Pancreas (tissue), 10 donors: ENCODE data around the gene CDC26. TPM values are rescaled to one million over a fixed set of nuclear protein-coding genes. Genes with fewer than 3 reads are reported as not detected.

Experiments used
- ATAC-seq, 4 donors: fragments of 200-7000 bp; cut with Tn5 transposase; one replicate each; pipeline versions ENCODE4 v1.8.0 to v1.9.1; 2020; ENCODE audit warnings: mild to moderate bottlenecking in 4 of 4, moderate library complexity in 4 of 4
- DNase-seq, 6 donors: peaks; one replicate each; pipeline ENCODE4 v3.0.0-alpha.2; 2020
- FAIRE-seq: peaks from 2 replicates; lab custom pipeline; 2012; peaks lifted over from hg19 to GRCh38; lab: Jason Lieb, UNC
- H3K27ac ChIP-seq, 4 donors: fragments of 200-600 bp; sonication (generic); 1 replicate in 3 of 4; 2 replicates in 1 of 4; pipeline versions ENCODE4 v1.5.0 to v1.8.0; 2020
- H3K27me3 ChIP-seq, 4 donors: fragments of 200-600 bp; one replicate each; pipeline ENCODE4 v1.8.0; 2021
- H3K36me3 ChIP-seq, 3 donors: fragments of 200-600 bp; sonication (generic) in 1 of 3; one replicate each; pipeline versions ENCODE4 v1.5.0 to v1.8.0; 2020 to 2021
- H3K4me1 ChIP-seq, 3 donors: fragments of 200-600 bp; one replicate each; pipeline ENCODE4 v1.8.0; 2021
- H3K4me3 ChIP-seq, 4 donors: fragments of 200-600 bp; sonication (generic) in 2 of 4; one replicate each; pipeline versions ENCODE4 v1.5.0 to v1.8.0; 2020 to 2021
- H3K9me3 ChIP-seq, 4 donors: fragments of 200-600 bp; one replicate each; pipeline ENCODE4 v1.8.0; 2021
- WGBS, 2 donors: extraction: QIAGEN DNeasy Blood & Tissue Kit; methylation state at CpG; one replicate each; pipeline ENCODE4 v1.1.7; 2013; 5-methylcytosine and 5-hydroxymethylcytosine counted together
- intact Hi-C, 3 donors: fragments of 100-400 bp; cut with DNase I; formaldehyde crosslinking; loops; one replicate each; pipeline versions ENCODE4 v1.11.1 to v1.14.2; 2022
- polyA plus RNA-seq, 2 donors: library from polyadenylated mRNA; stranded (reverse); fragments of 200-250 nt; gene quantifications; one replicate each; pipeline ENCODE4 v1.2.3, GENCODE V29; 2013
- total RNA-seq, 6 donors: library from RNA; stranded (reverse); fragmentation: NEBNext Ultra II Directional in 4 of 6; extraction: Animal tissue kit (Norgen Biotek cat#: 25700) in 4 of 6; gene quantifications; one replicate each; pipeline versions ENCODE4 v1.2.1 to v1.2.4, GENCODE V29; 2021 to 2023
- TF ChIP-seq, protein P1 (sequence below), 4 donors: fragments of 200-600 bp; sonication (generic) in 3 of 4; IDR thresholded peaks; one replicate each; pipeline versions ENCODE4 v1.5.0 to v1.8.0; 2021; ENCODE audit warnings: antibody characterized with exemption in 4 of 4
- donor health status: healthy with polysubstance abuse.
- donor health status: DM: no; HTN: no; CAD: no; lungs with moderate emphysema.
- donor health status: DM: no; HTN: no; CAD: no.
- donor health status: control.
- donor health status: control.
- donor health status: Bipolar disorder and iron deficiency.
- donor health status: DM: yes; HTN: yes; CAD: no.
- donor health status: DM: no; HTN: no; CAD: no.
- donor health status: DM: no; HTN: no; CAD: no.
- donor health status: DM: yes; HTN: yes; CAD: no.

Gene CDC26
- total and polyA plus RNA-seq, 8 donors: 7.4 to 30.1 (median 10.8) TPM

DNA sequence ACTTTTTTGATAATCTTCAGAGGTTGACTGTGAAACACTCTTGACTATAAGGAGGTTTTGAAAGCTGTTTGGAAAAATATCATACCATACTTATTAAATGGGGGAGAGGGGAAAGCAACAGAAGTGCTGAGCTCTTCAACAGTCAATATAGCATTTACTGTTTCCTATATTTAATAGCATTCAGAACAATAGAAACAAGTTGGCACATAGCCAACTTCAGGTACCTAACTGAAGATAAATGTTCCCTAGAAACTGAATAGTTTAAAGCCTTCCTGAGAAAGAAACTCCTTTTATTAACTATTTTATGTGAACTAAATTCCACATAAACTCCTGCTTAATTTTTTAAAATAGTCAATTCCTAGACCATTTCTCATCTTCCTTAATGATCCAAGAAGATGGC lies 27.7 kb downstream of the CDC26 start:
- ATAC-seq: no peak
- no peaks in the 10 kb centered on the region for H3K4me1 ChIP-seq
- no peak overlapping the region for H3K27ac ChIP-seq
- intact Hi-C loops: no loop called here
- no peaks in the 10 kb centered on the region for H3K36me3 ChIP-seq
- H3K27me3 ChIP-seq: no peaks in the 10 kb centered on the region
- TF ChIP-seq, protein P1, sequence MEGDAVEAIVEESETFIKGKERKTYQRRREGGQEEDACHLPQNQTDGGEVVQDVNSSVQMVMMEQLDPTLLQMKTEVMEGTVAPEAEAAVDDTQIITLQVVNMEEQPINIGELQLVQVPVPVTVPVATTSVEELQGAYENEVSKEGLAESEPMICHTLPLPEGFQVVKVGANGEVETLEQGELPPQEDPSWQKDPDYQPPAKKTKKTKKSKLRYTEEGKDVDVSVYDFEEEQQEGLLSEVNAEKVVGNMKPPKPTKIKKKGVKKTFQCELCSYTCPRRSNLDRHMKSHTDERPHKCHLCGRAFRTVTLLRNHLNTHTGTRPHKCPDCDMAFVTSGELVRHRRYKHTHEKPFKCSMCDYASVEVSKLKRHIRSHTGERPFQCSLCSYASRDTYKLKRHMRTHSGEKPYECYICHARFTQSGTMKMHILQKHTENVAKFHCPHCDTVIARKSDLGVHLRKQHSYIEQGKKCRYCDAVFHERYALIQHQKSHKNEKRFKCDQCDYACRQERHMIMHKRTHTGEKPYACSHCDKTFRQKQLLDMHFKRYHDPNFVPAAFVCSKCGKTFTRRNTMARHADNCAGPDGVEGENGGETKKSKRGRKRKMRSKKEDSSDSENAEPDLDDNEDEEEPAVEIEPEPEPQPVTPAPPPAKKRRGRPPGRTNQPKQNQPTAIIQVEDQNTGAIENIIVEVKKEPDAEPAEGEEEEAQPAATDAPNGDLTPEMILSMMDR (IDR thresholded peaks at IDR 0.05): no peak
- no peak overlapping the region for H3K4me3 ChIP-seq
- FAIRE-seq: no peak
- DNase-seq: no peak
- H3K9me3 ChIP-seq: no peaks in the 10 kb centered on the region

DNA sequence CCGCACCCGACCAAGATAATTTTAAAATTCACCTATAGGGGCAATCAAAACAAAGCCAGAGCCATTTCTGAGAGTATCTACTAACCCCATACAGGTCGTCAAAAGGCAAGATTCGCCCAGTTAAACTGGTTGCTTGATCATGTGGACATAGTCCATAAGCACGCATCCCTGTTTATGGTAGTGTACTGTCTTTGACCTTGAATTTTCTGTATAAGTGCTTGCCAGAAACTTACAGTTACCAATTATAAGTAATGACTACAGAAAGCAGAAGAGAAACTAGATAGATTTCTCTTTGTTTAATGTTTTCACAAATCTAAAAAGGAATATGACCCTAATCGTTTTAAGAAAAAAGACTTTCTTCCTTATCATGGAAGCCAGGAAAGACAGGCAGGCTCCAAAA lies 28.4 kb downstream of the CDC26 start:
- Histone ChIP-seq H3K9me3 (no peaks in the 10 kb centered on the region), H3K4me1 (no peaks in the 10 kb centered on the region), H3K4me3 (no peak overlapping the region), H3K36me3 (no peaks in the 10 kb centered on the region), H3K27me3 (no peaks in the 10 kb centered on the region), H3K27ac (no peak overlapping the region)
- ATAC-seq: no peak
- TF ChIP-seq, protein P1 (IDR thresholded peaks at IDR 0.05): no peak
- WGBS, 2 donors: 81 to 86% methylated on average over 6 of the region's 6 CpGs
- intact Hi-C loops: no loop called here
- DNase-seq: no peak
- no peak for FAIRE-seq

DNA sequence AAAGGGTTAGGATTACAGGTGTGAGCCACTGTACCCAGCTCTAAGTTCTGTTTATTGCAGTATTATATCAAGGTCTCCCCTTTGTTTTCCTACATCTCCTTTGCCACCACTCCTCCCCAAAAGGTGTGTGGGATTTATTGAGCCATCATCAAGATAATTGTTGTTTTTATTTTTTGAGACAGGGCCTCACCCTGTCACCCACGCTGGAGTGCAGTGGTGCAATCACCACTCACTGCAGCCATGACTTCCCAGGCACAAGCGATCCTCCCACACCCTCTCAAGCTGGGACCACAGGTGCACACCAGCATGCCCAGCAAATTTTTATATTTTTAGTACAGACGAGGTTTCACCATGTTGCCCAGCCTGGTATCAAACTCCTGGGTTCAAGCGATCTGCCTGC lies 29.5 kb downstream of the CDC26 start:
- intact Hi-C loops: no loop called here
- Histone ChIP-seq H3K4me1 (no peaks in the 10 kb centered on the region), H3K27me3 (no peaks in the 10 kb centered on the region), H3K36me3 (no peaks in the 10 kb centered on the region), H3K4me3 (no peak overlapping the region), H3K9me3 (no peaks in the 10 kb centered on the region), H3K27ac (no peak overlapping the region)
- ATAC-seq (no peak), FAIRE-seq (no peak), DNase-seq (no peak)
- WGBS, 2 donors: 93% methylated on average over 4 of the region's 4 CpGs
- TF ChIP-seq, protein P1 (IDR thresholded peaks at IDR 0.05): no peak

DNA sequence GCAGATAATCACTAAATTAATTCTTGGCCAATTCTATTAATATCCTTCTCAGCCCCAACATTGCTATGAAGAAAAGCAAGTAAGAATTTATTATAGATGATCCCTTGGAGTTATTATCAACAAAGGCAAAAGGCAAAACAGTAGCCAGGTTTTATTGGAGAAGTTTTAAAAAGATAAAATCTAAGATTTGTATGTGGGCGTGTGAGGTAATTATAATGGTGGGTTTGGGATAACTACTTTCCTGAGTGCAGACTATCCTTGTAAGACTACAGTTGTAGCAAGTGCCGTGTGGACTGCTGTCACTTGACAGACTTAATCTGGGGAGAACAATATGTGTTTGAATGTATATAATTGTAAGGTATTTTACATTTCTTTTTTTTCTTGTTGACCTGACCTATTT lies 30.8 kb downstream of the CDC26 start:
- DNase-seq: no peak
- no peak for FAIRE-seq
- no peak overlapping the region for H3K4me3 ChIP-seq
- TF ChIP-seq, protein P1 (IDR thresholded peaks at IDR 0.05): no peak
- 83 to 93% methylated on average over 2 of the region's 2 CpGs for WGBS, 2 donors
- no peak overlapping the region for H3K27ac ChIP-seq
- intact Hi-C loops: no loop called here
- H3K9me3 ChIP-seq: no peaks in the 10 kb centered on the region
- no peaks in the 10 kb centered on the region for H3K27me3 ChIP-seq
- ATAC-seq: no peak
- H3K36me3 ChIP-seq: no peaks in the 10 kb centered on the region
- H3K4me1 ChIP-seq: no peaks in the 10 kb centered on the region

DNA sequence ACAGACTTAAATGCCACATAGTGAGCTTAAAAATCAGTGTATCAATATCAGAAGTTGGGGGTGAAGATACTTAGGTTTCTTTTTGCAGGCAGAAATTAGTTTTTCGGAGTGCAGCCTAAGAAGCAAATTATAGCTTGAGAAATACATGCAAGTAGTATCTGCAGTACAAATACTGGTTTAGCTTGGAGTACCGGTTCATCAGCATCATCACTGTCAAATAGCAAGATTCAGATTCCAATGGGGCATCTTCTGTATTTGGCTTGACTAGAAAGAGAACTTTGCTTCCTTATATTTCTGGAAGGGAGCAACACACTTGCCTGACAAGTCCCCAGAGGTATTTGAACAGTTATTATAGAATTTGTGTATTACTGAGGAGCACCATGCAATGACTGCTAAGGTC lies 34.2 kb downstream of the CDC26 start:
- TF ChIP-seq, protein P1 (IDR thresholded peaks at IDR 0.05): no peak
- H3K4me1 ChIP-seq: no peaks in the 10 kb centered on the region
- intact Hi-C loops: no loop called here

More for the DNA sequence above, 34.2 kb downstream of the CDC26 start:
- DNase-seq (no peak), FAIRE-seq (no peak), ATAC-seq (no peak)
- no peaks in the 10 kb centered on the region for H3K36me3 ChIP-seq
- no peaks in the 10 kb centered on the region for H3K27me3 ChIP-seq
- no peak overlapping the region for H3K27ac ChIP-seq
- H3K4me3 ChIP-seq: no peak overlapping the region
- H3K9me3 ChIP-seq: no peaks in the 10 kb centered on the region
- WGBS, 2 donors: 95 to 98% methylated on average over 2 of the region's 2 CpGs
